ENCODE measurements around the gene TMEM98. TPM values are rescaled to one million over a fixed set of nuclear protein-coding genes. Genes with fewer than 3 reads are reported as not detected.
A peak's percentile ranks its signal among the peaks of the same experiment; 100 is the strongest.

Gene TMEM98
- total and polyA plus RNA-seq, 9 of the 15 experiments (the other 6 are each of a cell fraction or from before 2014, with no cell fraction given): 33.5 to 164 (median 84.7) TPM

- TF ChIP-seq NFIC (IDR thresholded peaks at IDR 0.05) (peak; percentile 22; the same call in 1 of the 2 replicates), ARID1B (IDR thresholded peaks at IDR 0.05) (peak; percentile 41; the same call in 1 of the 2 replicates), SREBF1 (IDR thresholded peaks at IDR 0.05; ENCODE audit: borderline replicate concordance, low read depth, low read length) (no peak), NONO (IDR thresholded peaks at IDR 0.05; ENCODE audit: low read depth in 2 of 2, low read length in 1 of 2) (no peak), SP1 (CRISPR knock-in tag; IDR thresholded peaks at IDR 0.05) (no peak), IRF9 (tag; IDR thresholded peaks at IDR 0.05) (no peak), ZNF695 (CRISPR knock-in tag; IDR thresholded peaks at IDR 0.05) (no peak), ZNF175 (CRISPR knock-in tag; IDR thresholded peaks at IDR 0.05; ENCODE audit: low read depth) (no peak), SIRT6 (IDR thresholded peaks at IDR 0.05; ENCODE audit: low read depth, low read length) (no peak), NFXL1 (CRISPR knock-in tag; IDR thresholded peaks at IDR 0.05) (no peak), ZKSCAN3 (CRISPR knock-in tag; IDR thresholded peaks at IDR 0.05) (no peak), ATF3 (IDR thresholded peaks at IDR 0.05) (peak; percentile 65), ATF3 (CRISPR knock-in tag; conservative IDR thresholded peaks at IDR 0.05) (no peak), EWSR1 (IDR thresholded peaks at IDR 0.05; ENCODE audit: borderline replicate concordance, low read depth, partially characterized antibody) (no peak), NFE2L1 (tag; IDR thresholded peaks at IDR 0.05; ENCODE audit: borderline replicate concordance, low read depth) (no peak), SIN3A (IDR thresholded peaks at IDR 0.05; ENCODE audit: borderline replicate concordance in 2 of 2, control insufficient read depth in 1 of 2, low read depth in 2 of 2, low read length in 2 of 2) (no peak), PURB (CRISPR knock-in tag; IDR thresholded peaks at IDR 0.05; ENCODE audit: low read depth) (no peak), KAT2B (IDR thresholded peaks at IDR 0.05; ENCODE audit: low read depth, low read length) (no peak), ILK (tag; IDR thresholded peaks at IDR 0.05; ENCODE audit: borderline replicate concordance, low read depth) (no peak), ZBED1 (IDR thresholded peaks at IDR 0.05) (no peak), GATAD2A (IDR thresholded peaks at IDR 0.05) (no peak)
- TF ChIP-seq, protein P1, sequence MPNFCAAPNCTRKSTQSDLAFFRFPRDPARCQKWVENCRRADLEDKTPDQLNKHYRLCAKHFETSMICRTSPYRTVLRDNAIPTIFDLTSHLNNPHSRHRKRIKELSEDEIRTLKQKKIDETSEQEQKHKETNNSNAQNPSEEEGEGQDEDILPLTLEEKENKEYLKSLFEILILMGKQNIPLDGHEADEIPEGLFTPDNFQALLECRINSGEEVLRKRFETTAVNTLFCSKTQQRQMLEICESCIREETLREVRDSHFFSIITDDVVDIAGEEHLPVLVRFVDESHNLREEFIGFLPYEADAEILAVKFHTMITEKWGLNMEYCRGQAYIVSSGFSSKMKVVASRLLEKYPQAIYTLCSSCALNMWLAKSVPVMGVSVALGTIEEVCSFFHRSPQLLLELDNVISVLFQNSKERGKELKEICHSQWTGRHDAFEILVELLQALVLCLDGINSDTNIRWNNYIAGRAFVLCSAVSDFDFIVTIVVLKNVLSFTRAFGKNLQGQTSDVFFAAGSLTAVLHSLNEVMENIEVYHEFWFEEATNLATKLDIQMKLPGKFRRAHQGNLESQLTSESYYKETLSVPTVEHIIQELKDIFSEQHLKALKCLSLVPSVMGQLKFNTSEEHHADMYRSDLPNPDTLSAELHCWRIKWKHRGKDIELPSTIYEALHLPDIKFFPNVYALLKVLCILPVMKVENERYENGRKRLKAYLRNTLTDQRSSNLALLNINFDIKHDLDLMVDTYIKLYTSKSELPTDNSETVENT (CRISPR knock-in tag; IDR thresholded peaks at IDR 0.05): no peak
- TF ChIP-seq, protein P2, sequence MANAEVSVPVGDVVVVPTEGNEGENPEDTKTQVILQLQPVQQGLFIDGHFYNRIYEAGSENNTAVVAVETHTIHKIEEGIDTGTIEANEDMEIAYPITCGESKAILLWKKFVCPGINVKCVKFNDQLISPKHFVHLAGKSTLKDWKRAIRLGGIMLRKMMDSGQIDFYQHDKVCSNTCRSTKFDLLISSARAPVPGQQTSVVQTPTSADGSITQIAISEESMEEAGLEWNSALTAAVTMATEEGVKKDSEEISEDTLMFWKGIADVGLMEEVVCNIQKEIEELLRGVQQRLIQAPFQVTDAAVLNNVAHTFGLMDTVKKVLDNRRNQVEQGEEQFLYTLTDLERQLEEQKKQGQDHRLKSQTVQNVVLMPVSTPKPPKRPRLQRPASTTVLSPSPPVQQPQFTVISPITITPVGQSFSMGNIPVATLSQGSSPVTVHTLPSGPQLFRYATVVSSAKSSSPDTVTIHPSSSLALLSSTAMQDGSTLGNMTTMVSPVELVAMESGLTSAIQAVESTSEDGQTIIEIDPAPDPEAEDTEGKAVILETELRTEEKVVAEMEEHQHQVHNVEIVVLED (CRISPR knock-in tag; IDR thresholded peaks at IDR 0.05): no peak
Observed at GRCh38 chr17:32992321-32993033, 64.5 kb downstream of the TMEM98 start (continued).

Measured in K562 (cell line).